Loucy (cell line): ENCODE data around the gene AIG1.

Source experiments
- EZH2phosphoT487 ChIP-seq: fragments of 200-600 bp; IDR thresholded peaks from 2 replicates; pipeline ENCODE4 v1.6.1; 2018; ENCODE audit warnings: antibody characterized with exemption, mild to moderate bottlenecking, moderate library complexity, borderline replicate concordance
- TF ChIP-seq, protein P1 (sequence below): fragments of 200-600 bp; sonication (generic); conservative IDR thresholded peaks from 2 replicates; pipeline ENCODE4 v1.5.1; 2014; ENCODE audit warnings: mild to moderate bottlenecking, antibody characterized with exemption, low read length

- TF ChIP-seq, protein P1, sequence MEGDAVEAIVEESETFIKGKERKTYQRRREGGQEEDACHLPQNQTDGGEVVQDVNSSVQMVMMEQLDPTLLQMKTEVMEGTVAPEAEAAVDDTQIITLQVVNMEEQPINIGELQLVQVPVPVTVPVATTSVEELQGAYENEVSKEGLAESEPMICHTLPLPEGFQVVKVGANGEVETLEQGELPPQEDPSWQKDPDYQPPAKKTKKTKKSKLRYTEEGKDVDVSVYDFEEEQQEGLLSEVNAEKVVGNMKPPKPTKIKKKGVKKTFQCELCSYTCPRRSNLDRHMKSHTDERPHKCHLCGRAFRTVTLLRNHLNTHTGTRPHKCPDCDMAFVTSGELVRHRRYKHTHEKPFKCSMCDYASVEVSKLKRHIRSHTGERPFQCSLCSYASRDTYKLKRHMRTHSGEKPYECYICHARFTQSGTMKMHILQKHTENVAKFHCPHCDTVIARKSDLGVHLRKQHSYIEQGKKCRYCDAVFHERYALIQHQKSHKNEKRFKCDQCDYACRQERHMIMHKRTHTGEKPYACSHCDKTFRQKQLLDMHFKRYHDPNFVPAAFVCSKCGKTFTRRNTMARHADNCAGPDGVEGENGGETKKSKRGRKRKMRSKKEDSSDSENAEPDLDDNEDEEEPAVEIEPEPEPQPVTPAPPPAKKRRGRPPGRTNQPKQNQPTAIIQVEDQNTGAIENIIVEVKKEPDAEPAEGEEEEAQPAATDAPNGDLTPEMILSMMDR, result no peak
- TF ChIP-seq EZH2phosphoT487, result no peak
Observed at GRCh38 chr6:143128681-143129015, 68.0 kb downstream of the AIG1 start.
